SH-SY5Y (cell line): ENCODE data around the gene LETM1.

ENCODE experiments used
- GATA2 ChIP-seq: IDR thresholded peaks from 2 replicates; pipeline ENCODE4 v1.6.1; 2011; ENCODE audit warnings: mild to moderate bottlenecking, low read depth, low read length
- GATA3 ChIP-seq: IDR thresholded peaks from 2 replicates; pipeline ENCODE4 v1.6.1; 2011; ENCODE audit warnings: low read depth, mild to moderate bottlenecking, low read length, moderate library complexity

GRCh38 chr4:1784395-1784788 lies 71.6 kb downstream of the LETM1 start:
- TF ChIP-seq GATA2 (no peak), GATA3 (no peak)
